Activated T-cell treated with anti-CD3 and anti-CD28 coated beads for 1 hour (primary cell): Measurements from ENCODE around the gene PTX4.

ENCODE experiments used
- DNase-seq: peaks from one replicate; pipeline ENCODE4 v3.0.0-alpha.2; 2020; ENCODE audit warnings: low read depth

Gene PTX4

GRCh38 chr16:1488619-1489018, at the start of gene PTX4:
TSS of gene PTX4 (minus strand) at chr16:1488944. CDS start at chr16:1488909, 35 bp downstream.
- DNase-seq = no peak

GRCh38 chr16:1537763-1538289, 49.1 kb upstream of the PTX4 start:
- no peak for DNase-seq

GRCh38 chr16:1537138-1537577, 48.4 kb upstream of the PTX4 start:
- no peak for DNase-seq

- no peak for DNase-seq
Measured at GRCh38 chr16:1536601-1537000, 47.9 kb upstream of the PTX4 start.

- no peak for DNase-seq
Measured at GRCh38 chr16:1535391-1536291, 46.9 kb upstream of the PTX4 start.

- DNase-seq = no peak
Measured at GRCh38 chr16:1534021-1535020, 45.6 kb upstream of the PTX4 start.

- DNase-seq = no peak
Measured at GRCh38 chr16:1533443-1533951, 44.8 kb upstream of the PTX4 start, which contains the start of gene TMEM204. TSS of gene TMEM204 (plus strand) at chr16:1533666. CDS start at chr16:1534276, 610 bp downstream.

- DNase-seq = no peak
Measured at GRCh38 chr16:1532771-1533170, 44.0 kb upstream of the PTX4 start.

- DNase-seq = no peak
Measured at GRCh38 chr16:1532081-1532760, 43.5 kb upstream of the PTX4 start.

GRCh38 chr16:1531638-1531910, 42.8 kb upstream of the PTX4 start:
- no peak for DNase-seq

- no peak for DNase-seq
Measured at GRCh38 chr16:1530883-1531637, 42.3 kb upstream of the PTX4 start.

GRCh38 chr16:1530349-1530882, 41.7 kb upstream of the PTX4 start:
- DNase-seq = no peak

GRCh38 chr16:1528921-1529537, 40.3 kb upstream of the PTX4 start:
- no peak for DNase-seq

- DNase-seq = no peak
Measured at GRCh38 chr16:1527836-1528811, 39.4 kb upstream of the PTX4 start.

- no peak for DNase-seq
Measured at GRCh38 chr16:1526608-1527555, 38.1 kb upstream of the PTX4 start.

GRCh38 chr16:1525871-1526607, 37.3 kb upstream of the PTX4 start:
- no peak for DNase-seq

- no peak for DNase-seq
Measured at GRCh38 chr16:1524366-1524765, 35.6 kb upstream of the PTX4 start.
